ENCODE data around the gene ATP13A3.

- no peak for TF ChIP-seq CTCF (IDR thresholded peaks at IDR 0.05; ENCODE audit: low read length)
- no peak for TF ChIP-seq EZH2 (IDR thresholded peaks at IDR 0.05; ENCODE audit: borderline replicate concordance, low read length)
These were observed 22.0 kb upstream of the ATP13A3 start for GRCh38 chr3:194508491-194509453.
